T47D (cell line): ENCODE data around the gene SEMA4D.

Experiments
- DNase-seq, 2 experiments: peaks; one replicate each; pipeline versions ENCODE4 v3.0.0 to v3.0.0-alpha.2; 2011 to 2012; ENCODE audit warnings: low read depth in 1 of 2, low spot score in 1 of 2
- JUND ChIP-seq: IDR thresholded peaks from 2 replicates; pipeline ENCODE4 v1.6.1; 2012; ENCODE audit warnings: low read depth
- in situ Hi-C: cut with HindIII; loops from 2 replicates; pipeline ENCODE4 v1.10.0; 2016; ENCODE audit warnings: low sequenced_read_pairs, low pct_unique_long_range_greater_than_20kb

SEMA4D gene

GRCh38 chr9:89400403-89401116, 97.4 kb downstream of the SEMA4D start:
- DNase-seq = no peak
- in situ Hi-C loops = no loop called here
- TF ChIP-seq JUND = no peak

- no peak for TF ChIP-seq JUND
- in situ Hi-C loops = no loop called here
Measured at GRCh38 chr9:89398621-89399020, 99.3 kb downstream of the SEMA4D start.

GRCh38 chr9:89397471-89397870, 100.4 kb downstream of the SEMA4D start:
- no peak for TF ChIP-seq JUND
- DNase-seq = no peak
- in situ Hi-C loops = no loop called here

More at GRCh38 chr9:89398621-89399020, 99.3 kb downstream of the SEMA4D start:
- no peak for DNase-seq

- in situ Hi-C loops = no loop called here
- DNase-seq = no peak
- TF ChIP-seq JUND = no peak
Measured at GRCh38 chr9:89395931-89396710, 101.8 kb downstream of the SEMA4D start.

- in situ Hi-C loops = no loop called here
- TF ChIP-seq JUND = no peak
- no peak for DNase-seq
Measured at GRCh38 chr9:89394412-89394811, 103.5 kb downstream of the SEMA4D start.

GRCh38 chr9:89391585-89391984, 106.3 kb downstream of the SEMA4D start:
- in situ Hi-C loops = no loop called here
- no peak for TF ChIP-seq JUND
- DNase-seq = no peak

GRCh38 chr9:89390578-89391116, 107.3 kb downstream of the SEMA4D start:
- DNase-seq = no peak
- in situ Hi-C loops = no loop called here

GRCh38 chr9:89390068-89390555, 107.8 kb downstream of the SEMA4D start:
- in situ Hi-C loops = no loop called here
- TF ChIP-seq JUND = no peak
- no peak for DNase-seq

More at GRCh38 chr9:89390578-89391116, 107.3 kb downstream of the SEMA4D start:
- TF ChIP-seq JUND = no peak

GRCh38 chr9:89388868-89389177, 109.1 kb downstream of the SEMA4D start:
- no peak for TF ChIP-seq JUND
- in situ Hi-C loops = no loop called here
- no peak for DNase-seq

- no peak for TF ChIP-seq JUND
- DNase-seq = no peak
- in situ Hi-C loops = no loop called here
Measured at GRCh38 chr9:89388084-89388867, 109.6 kb downstream of the SEMA4D start.

- TF ChIP-seq JUND = no peak
- in situ Hi-C loops = no loop called here
- DNase-seq = no peak
Measured at GRCh38 chr9:89387197-89387849, 110.6 kb downstream of the SEMA4D start.

- in situ Hi-C loops = no loop called here
- no peak for DNase-seq
- TF ChIP-seq JUND = no peak
Measured at GRCh38 chr9:89386797-89387196, 111.1 kb downstream of the SEMA4D start.
